Stimulated activated naive B cell treated with anti-CD40 and anti-IgM and Interleukin-4, amounts not matched to agents 10 μg/mL and 1 μg/mL and 100 μg/mL, for 72 hours (primary cell): Measurements from ENCODE around the gene SPINK1.
"Not testable (repeated sequence)": the region's sequence is repeated elsewhere in the genome, so short reads cannot be mapped to it uniquely, and the experiment has no call there.

Source experiments
- ATAC-seq, 2 donors: fragments of 150-1000 bp; cut with Tn5 transposase; replicated peaks; 2 replicates each; pipeline ENCODE4 v1.10.0; 2021; ENCODE audit warnings: moderate library complexity in 1 of 2
- DNase-seq: peaks from one replicate; pipeline ENCODE4 v3.0.0; 2021
- H3K27ac Mint-ChIP-seq: one replicate; pipeline ENCODE4 v1.8.0; 2022; ENCODE audit warnings: mild to moderate bottlenecking, mixed read lengths
- H3K27me3 Mint-ChIP-seq, 2 donors: one replicate each; pipeline ENCODE4 v1.8.0; 2022; ENCODE audit warnings: mixed read lengths in 2 of 2
- H3K36me3 Mint-ChIP-seq, 2 donors: one replicate each; pipeline ENCODE4 v1.8.0; 2022; ENCODE audit warnings: mixed read lengths in 2 of 2, mild to moderate bottlenecking in 1 of 2
- H3K4me1 Mint-ChIP-seq, 2 donors: one replicate each; pipeline ENCODE4 v1.8.0; 2022; ENCODE audit warnings: mixed read lengths in 2 of 2, mild to moderate bottlenecking in 1 of 2
- H3K4me3 Mint-ChIP-seq, 2 donors: one replicate each; pipeline ENCODE4 v1.8.0; 2022; ENCODE audit warnings: mild to moderate bottlenecking in 2 of 2, mixed read lengths in 2 of 2, moderate library complexity in 1 of 2
- H3K9me3 Mint-ChIP-seq, 2 donors: one replicate each; pipeline ENCODE4 v1.8.0; 2022; ENCODE audit warnings: mixed read lengths in 2 of 2, mild to moderate bottlenecking in 1 of 2

The SPINK1 gene

DNA sequence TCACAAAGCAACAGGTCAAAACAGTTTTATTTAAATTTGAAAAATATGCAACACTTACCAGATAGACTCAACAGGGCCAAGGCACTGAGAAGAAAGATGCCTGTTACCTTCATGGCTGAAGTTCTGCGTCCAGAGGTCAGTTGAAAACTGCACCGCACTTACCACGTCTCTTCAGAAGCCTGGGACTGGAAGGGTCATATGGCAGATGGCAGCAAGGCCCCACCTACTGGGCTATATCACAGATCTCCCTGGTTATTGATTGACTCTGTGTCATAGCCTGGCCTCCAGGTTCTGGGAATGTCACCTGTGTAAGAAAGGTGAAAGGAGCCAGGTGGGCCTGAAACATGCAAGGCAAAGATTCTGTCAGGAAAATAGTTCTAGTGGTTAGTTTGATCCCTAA, at the start of gene SPINK1:
TSS of gene SPINK1 (minus strand) at position 207 of the 400 bp plus-strand sequence. CDS start at position 113, 94 bp downstream.
- ATAC-seq (no peak), DNase-seq (no peak)
- Mint-ChIP-seq H3K4me1 (no peaks in the 10 kb centered on the region), H3K9me3 (no peaks in the 10 kb centered on the region), H3K27me3 (no peaks in the 10 kb centered on the region), H3K36me3 (no peaks in the 10 kb centered on the region), H3K27ac (no peak within 1 kb of the TSS), H3K4me3 (no peak within 1 kb of the TSS)

DNA sequence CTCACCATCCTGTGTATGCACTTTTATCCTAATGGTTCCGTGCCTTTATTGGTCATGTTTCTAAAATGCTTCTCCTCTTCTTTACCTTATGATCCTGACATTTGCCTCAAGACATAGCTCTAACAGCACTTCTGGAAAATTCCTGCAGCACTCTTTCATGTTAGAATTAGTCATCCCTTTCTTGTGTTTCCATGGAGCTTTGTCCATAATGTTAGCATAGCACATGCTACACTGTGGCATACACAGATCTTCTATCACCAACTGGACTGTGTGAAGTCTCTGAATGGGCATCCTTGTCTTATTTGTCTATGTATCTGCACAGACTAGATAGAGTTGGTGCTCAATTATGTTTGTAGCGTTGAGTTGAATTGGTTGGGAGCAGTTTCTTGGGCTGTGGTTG, 49.0 kb upstream of the SPINK1 start:
- H3K4me1 Mint-ChIP-seq = no peaks in the 10 kb centered on the region
- no peaks in the 10 kb centered on the region for H3K36me3 Mint-ChIP-seq
- no peaks in the 10 kb centered on the region for H3K9me3 Mint-ChIP-seq
- DNase-seq (no peak), ATAC-seq (no peak)
- H3K4me3 Mint-ChIP-seq = no peak overlapping the region
- peaks cover 6 to 9% of the 10 kb centered on the region in 2 donors for H3K27me3 Mint-ChIP-seq
- no peak overlapping the region for H3K27ac Mint-ChIP-seq

- no peaks in the 10 kb centered on the region for H3K36me3 Mint-ChIP-seq
- no peak overlapping the region for H3K4me3 Mint-ChIP-seq
- H3K27me3 Mint-ChIP-seq = peaks cover 5% of the 10 kb centered on the region in 2 donors
- no peaks in the 10 kb centered on the region for H3K4me1 Mint-ChIP-seq
- ATAC-seq (no peak), DNase-seq (no peak)
- no peak overlapping the region for H3K27ac Mint-ChIP-seq
- no peaks in the 10 kb centered on the region for H3K9me3 Mint-ChIP-seq
Measured at GRCh38 chr5:147879784-147880183, 48.3 kb upstream of the SPINK1 start.

DNA sequence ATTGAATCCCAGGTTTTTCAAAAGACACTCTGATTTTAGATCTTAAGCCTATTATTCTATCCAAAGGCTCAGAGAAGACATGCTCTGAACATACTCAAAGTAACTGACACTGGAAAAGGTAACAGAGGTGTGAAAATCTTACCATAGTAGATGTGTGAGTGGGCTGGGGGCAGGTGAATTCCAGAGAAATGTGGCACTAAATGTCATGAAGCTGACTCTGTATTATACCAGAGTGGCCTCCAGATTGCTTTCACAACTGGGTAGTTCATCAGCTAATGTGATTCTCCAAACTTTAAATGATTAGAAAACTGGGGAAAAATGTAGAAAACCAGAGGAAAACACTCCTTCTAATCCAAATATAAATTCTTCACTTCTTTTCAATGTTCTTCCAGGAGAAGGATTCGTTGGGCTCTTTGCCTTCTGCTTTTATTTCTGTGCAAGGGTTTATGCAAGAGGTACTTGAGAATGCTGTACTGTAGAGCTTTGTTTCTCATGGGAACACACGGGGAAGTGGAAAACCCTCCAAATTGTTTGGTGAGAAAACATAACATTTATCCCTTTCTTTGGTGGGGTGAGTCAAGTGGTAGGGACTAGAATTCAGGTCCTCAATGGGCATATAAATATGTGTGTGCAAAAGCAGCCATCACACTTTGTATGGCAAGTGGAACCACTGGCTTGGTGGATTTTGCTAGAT, 46.7 kb upstream of the SPINK1 start, which contains the start of gene SCGB3A2:
TSS of gene SCGB3A2 (plus strand) at position 646 of the 694 bp plus-strand sequence. CDS start 93 bp downstream, outside the sequence.
- ATAC-seq = no peak
- Mint-ChIP-seq H3K36me3 (no peaks in the 10 kb centered on the region), H3K4me3 (no peak within 1 kb of the TSS), H3K9me3 (no peaks in the 10 kb centered on the region), H3K27ac (no peak within 1 kb of the TSS), H3K4me1 (no peaks in the 10 kb centered on the region), H3K27me3 (peaks cover 0 to 5% of the 10 kb centered on the region in 2 donors)
- no peak for DNase-seq

DNA sequence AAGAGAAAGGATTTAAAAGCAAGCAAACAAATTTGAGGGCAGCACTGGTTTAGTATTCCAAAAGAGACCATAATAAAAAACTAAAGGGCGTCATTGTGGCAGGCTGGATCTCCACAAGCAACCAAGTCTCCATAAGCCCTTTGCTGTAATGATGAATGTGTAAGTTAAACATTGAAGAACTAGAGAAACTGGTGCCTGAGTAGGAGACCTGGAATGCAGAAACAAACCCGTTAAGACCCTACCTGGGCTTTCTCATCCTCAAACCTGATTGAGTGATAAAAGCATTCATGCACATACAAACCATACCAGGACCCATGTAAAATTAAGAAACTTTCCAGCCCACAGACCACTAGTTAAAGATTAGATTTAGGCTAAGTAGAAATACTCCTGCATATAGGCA, 45.2 kb upstream of the SPINK1 start:
- no peaks in the 10 kb centered on the region for H3K9me3 Mint-ChIP-seq
- H3K27ac Mint-ChIP-seq = no peak overlapping the region
- H3K4me3 Mint-ChIP-seq = no peak overlapping the region
- no peaks in the 10 kb centered on the region for H3K4me1 Mint-ChIP-seq
- peaks cover 0 to 5% of the 10 kb centered on the region in 2 donors for H3K27me3 Mint-ChIP-seq
- DNase-seq (no peak), ATAC-seq (no peak)
- H3K36me3 Mint-ChIP-seq = no peaks in the 10 kb centered on the region

DNA sequence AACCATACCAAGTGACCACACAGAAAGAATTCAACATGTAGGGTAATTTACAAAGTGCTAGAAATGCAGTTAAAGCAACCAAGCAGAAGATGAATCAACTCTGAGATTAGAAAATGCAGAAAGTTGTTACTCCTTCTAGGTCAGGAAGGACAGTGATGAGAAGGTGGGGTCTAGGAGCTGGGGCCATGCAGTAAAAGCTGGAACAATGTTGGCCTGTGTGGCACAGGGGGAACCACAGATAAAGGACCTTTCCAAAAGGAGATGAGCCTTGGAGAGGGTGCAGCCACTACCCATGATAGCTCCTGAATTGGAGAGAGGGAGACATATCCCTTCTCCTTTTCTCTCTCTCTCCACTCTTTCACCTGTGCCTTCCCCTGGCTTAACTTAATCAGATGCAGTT, 44.7 kb upstream of the SPINK1 start:
- Mint-ChIP-seq H3K4me1 (no peaks in the 10 kb centered on the region), H3K4me3 (no peak overlapping the region), H3K9me3 (no peaks in the 10 kb centered on the region), H3K36me3 (no peaks in the 10 kb centered on the region), H3K27me3 (peaks cover 0 to 5% of the 10 kb centered on the region in 2 donors), H3K27ac (no peak overlapping the region)
- ATAC-seq = no peak
- DNase-seq = no peak

- H3K27me3 Mint-ChIP-seq = no peaks in the 10 kb centered on the region
- H3K9me3 Mint-ChIP-seq = no peaks in the 10 kb centered on the region
- H3K4me3 Mint-ChIP-seq = no peak overlapping the region
- no peaks in the 10 kb centered on the region for H3K4me1 Mint-ChIP-seq
- DNase-seq (no peak), ATAC-seq (no peak)
- H3K36me3 Mint-ChIP-seq = no peaks in the 10 kb centered on the region
- H3K27ac Mint-ChIP-seq = no peak overlapping the region
Measured at GRCh38 chr5:147874910-147875367, 43.5 kb upstream of the SPINK1 start.

GRCh38 chr5:147874118-147874875, 42.8 kb upstream of the SPINK1 start:
- H3K27ac Mint-ChIP-seq, H3K27me3 Mint-ChIP-seq, H3K36me3 Mint-ChIP-seq, DNase-seq, H3K4me1 Mint-ChIP-seq, H3K9me3 Mint-ChIP-seq, H3K4me3 Mint-ChIP-seq, ATAC-seq: not testable (repeated sequence)

DNA sequence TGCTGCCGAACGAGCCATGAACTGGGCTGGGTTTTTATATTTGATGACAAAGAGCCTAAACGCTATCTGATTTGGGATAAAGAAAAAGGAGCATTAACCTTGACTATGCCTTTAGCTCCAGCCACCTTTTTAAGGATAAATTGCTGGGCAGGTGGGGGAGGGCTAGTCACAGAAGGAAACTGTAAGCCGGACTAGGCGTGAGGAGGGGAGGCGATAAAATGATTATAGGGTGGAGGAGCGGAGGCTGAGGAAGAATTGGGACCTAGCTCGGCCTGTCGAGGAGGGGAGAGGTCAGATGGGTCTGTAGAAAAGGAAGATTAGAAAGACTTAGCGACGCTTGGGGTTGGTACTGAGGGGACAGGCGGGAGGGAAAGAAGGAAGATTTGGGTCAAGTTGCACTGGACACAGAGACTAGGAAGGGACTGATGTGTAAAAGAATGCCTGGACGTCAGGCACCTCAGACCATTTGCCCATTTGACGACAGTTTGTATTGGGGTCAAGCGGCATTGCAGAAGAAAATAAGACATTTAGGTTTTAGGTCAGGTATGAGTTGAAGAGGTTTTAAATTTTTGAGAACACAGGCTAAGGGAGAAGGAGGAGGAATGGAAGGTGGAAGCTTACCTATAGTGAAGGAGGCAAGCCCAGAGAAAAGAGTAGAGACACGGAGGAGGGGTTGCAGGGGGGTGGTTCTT, 41.4 kb upstream of the SPINK1 start:
- not testable (repeated sequence) for H3K9me3 Mint-ChIP-seq, H3K4me1 Mint-ChIP-seq, ATAC-seq, DNase-seq, H3K27ac Mint-ChIP-seq, H3K27me3 Mint-ChIP-seq, H3K4me3 Mint-ChIP-seq, H3K36me3 Mint-ChIP-seq

GRCh38 chr5:147871980-147872549, 40.6 kb upstream of the SPINK1 start:
- DNase-seq, H3K4me1 Mint-ChIP-seq, H3K27ac Mint-ChIP-seq, ATAC-seq, H3K9me3 Mint-ChIP-seq, H3K36me3 Mint-ChIP-seq, H3K27me3 Mint-ChIP-seq, H3K4me3 Mint-ChIP-seq: not testable (repeated sequence)

- not testable (repeated sequence) for H3K9me3 Mint-ChIP-seq, H3K27me3 Mint-ChIP-seq, H3K27ac Mint-ChIP-seq, DNase-seq, H3K4me1 Mint-ChIP-seq, H3K4me3 Mint-ChIP-seq, ATAC-seq, H3K36me3 Mint-ChIP-seq
Measured at GRCh38 chr5:147869892-147870291, 38.4 kb upstream of the SPINK1 start.

GRCh38 chr5:147869112-147869511, 37.6 kb upstream of the SPINK1 start:
- Mint-ChIP-seq H3K27me3 (peaks cover 4 to 5% of the 10 kb centered on the region in 2 donors), H3K4me1 (no peaks in the 10 kb centered on the region), H3K36me3 (no peaks in the 10 kb centered on the region), H3K9me3 (no peaks in the 10 kb centered on the region), H3K27ac (no peak overlapping the region), H3K4me3 (no peak overlapping the region)
- ATAC-seq (no peak), DNase-seq (no peak)

DNA sequence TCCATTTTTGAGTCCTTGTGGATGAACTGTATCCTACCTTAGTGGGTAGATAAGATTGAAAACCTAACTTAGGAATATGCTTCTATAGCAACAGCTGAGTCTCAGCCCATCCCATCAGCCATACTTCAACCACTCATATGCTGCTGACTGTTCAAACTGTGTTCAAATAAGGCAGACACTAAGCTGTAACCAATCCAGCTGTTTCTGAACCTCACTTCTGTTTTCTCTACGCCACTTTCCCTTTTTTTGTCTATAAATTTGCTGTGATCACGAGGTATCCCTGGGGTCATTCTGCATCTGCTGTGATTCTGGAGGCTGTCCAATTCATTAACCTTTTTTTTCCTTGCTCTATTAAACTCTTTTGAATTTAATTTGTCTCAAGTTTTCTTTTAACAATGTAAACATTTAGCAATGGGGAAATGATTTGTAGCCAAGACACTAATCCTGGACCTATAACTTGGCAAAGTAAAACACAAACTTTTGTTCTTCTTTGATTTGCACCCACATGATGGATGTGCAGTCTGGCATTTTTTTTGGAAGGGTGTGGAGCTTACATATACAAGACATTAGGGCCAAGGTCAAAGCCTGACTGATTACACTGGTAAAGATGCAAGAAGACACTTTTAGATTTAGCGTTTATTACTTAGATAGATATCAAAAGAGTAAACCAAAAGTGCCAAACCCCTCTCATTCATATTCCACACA, 32.1 kb upstream of the SPINK1 start:
- Mint-ChIP-seq H3K9me3 (no peaks in the 10 kb centered on the region), H3K27ac (no peak overlapping the region), H3K4me3 (no peak overlapping the region), H3K27me3 (peaks cover 5% of the 10 kb centered on the region in 2 donors), H3K36me3 (no peaks in the 10 kb centered on the region), H3K4me1 (no peaks in the 10 kb centered on the region)
- no peak for DNase-seq
- ATAC-seq = no peak

DNA sequence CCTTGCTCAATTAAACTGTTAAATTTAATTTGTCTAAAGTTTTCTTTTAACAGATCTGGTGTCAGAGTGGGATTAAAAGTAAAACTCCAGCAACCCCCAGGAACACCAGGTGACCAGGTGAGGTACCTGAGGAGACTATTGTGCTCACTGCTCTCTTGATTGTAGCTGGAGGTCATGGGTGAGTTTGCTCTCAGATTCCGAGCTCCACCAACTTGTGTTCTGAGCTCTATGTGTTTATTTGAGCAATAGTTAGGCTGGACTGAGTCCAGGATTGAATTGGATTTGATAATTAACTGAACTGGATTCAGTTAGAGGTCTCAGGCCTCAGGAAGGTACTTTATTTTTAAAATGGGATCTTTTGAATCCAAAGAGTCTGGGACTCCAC, 29.2 kb upstream of the SPINK1 start:
- no peaks in the 10 kb centered on the region for H3K36me3 Mint-ChIP-seq

More for the DNA sequence above, 29.2 kb upstream of the SPINK1 start:
- DNase-seq (no peak), ATAC-seq (no peak)
- Mint-ChIP-seq H3K9me3 (no peaks in the 10 kb centered on the region), H3K27ac (no peak overlapping the region), H3K4me1 (no peaks in the 10 kb centered on the region), H3K27me3 (peaks cover 5 to 9% of the 10 kb centered on the region in 2 donors), H3K4me3 (no peak overlapping the region)
